HG03159 (cell line): Measurements from ENCODE around the gene DPP10.
"Not testable (repeated sequence)": the region's sequence is repeated elsewhere in the genome, so short reads cannot be mapped to it uniquely, and the experiment has no call there.

Source experiments
- ATAC-seq: cut with Tn5 transposase; IDR thresholded peaks from one replicate; pipeline ENCODE4 v1.9.1; 2021; ENCODE audit warnings: mild to moderate bottlenecking, moderate library complexity; ENCODE audit not compliant: unreplicated experiment

DPP10 gene

GRCh38 chr2:114442510-114442909 is at the start of gene DPP10:
Gene DPP10, plus strand, starts transcription at chr2:114442641.
- ATAC-seq, result no peak

- no peak for ATAC-seq
These were observed 41.6 kb upstream of the DPP10 start for GRCh38 chr2:114400890-114401289.

- no peak for ATAC-seq
These were observed 37.0 kb upstream of the DPP10 start for GRCh38 chr2:114405247-114406116.

- ATAC-seq, result no peak
These were observed 36.1 kb upstream of the DPP10 start for GRCh38 chr2:114406347-114406746.

- not testable (repeated sequence) for ATAC-seq
These were observed 35.1 kb upstream of the DPP10 start for GRCh38 chr2:114407353-114407752.

- ATAC-seq, result no peak
These were observed 20.7 kb upstream of the DPP10 start for GRCh38 chr2:114421781-114422180.

- ATAC-seq, result no peak
These were observed 17.7 kb upstream of the DPP10 start for GRCh38 chr2:114424699-114425098.

- ATAC-seq, result no peak
These were observed 15.7 kb upstream of the DPP10 start for GRCh38 chr2:114426756-114427155.

- ATAC-seq, result no peak
These were observed 6.1 kb upstream of the DPP10 start for GRCh38 chr2:114436329-114436728.

- ATAC-seq, result no peak
These were observed 4.1 kb downstream of the DPP10 start for GRCh38 chr2:114446571-114446970.

GRCh38 chr2:114450639-114451038 is 8.2 kb downstream of the DPP10 start:
- ATAC-seq, result no peak

GRCh38 chr2:114456566-114456965 is 14.1 kb downstream of the DPP10 start:
- no peak for ATAC-seq

GRCh38 chr2:114457956-114458355 is 15.5 kb downstream of the DPP10 start:
- ATAC-seq, result no peak

GRCh38 chr2:114461116-114461515 is 18.7 kb downstream of the DPP10 start:
- ATAC-seq, result no peak

GRCh38 chr2:114464961-114465706 is 22.7 kb downstream of the DPP10 start:
- ATAC-seq, result no peak

GRCh38 chr2:114468343-114468742 is 25.9 kb downstream of the DPP10 start:
- no peak for ATAC-seq

GRCh38 chr2:114472246-114472645 is 29.8 kb downstream of the DPP10 start:
- ATAC-seq, result no peak

- no peak for ATAC-seq
These were observed 30.3 kb downstream of the DPP10 start for GRCh38 chr2:114472726-114473125.

- no peak for ATAC-seq
These were observed 46.5 kb downstream of the DPP10 start for GRCh38 chr2:114488841-114489530.

GRCh38 chr2:114495046-114495445 is 52.6 kb downstream of the DPP10 start:
- no peak for ATAC-seq

- no peak for ATAC-seq
These were observed 54.5 kb downstream of the DPP10 start for GRCh38 chr2:114496959-114497358.
